Sigmoid colon (tissue), 4 donors: ENCODE data around the gene ACR.

Experiments used
- EP300 ChIP-seq, 4 donors: sonication (generic); formaldehyde crosslinking; IDR thresholded peaks; one replicate each; pipeline ENCODE4 v1.6.1; 2017; ENCODE audit warnings: antibody characterized with exemption in 4 of 4
- POLR2A ChIP-seq, 2 donors: fragments of 450-650 bp; IDR thresholded peaks; one replicate each; pipeline ENCODE4 v1.6.1; 2016; ENCODE audit warnings: antibody characterized with exemption in 2 of 2, mild to moderate bottlenecking in 2 of 2, moderate library complexity in 2 of 2
- POLR2AphosphoS5 ChIP-seq, 4 donors: sonication (generic); formaldehyde crosslinking; IDR thresholded peaks; one replicate each; pipeline ENCODE4 v1.6.1; 2017; ENCODE audit warnings: antibody characterized with exemption in 4 of 4
- TF ChIP-seq, protein P1 (sequence below), 4 experiments: fragments of 450-650 bp in 3 of 4; fragments of 200-600 bp in 1 of 4; IDR thresholded peaks; one replicate each; pipeline ENCODE4 v1.5.1; 2016 to 2019; ENCODE audit warnings: antibody characterized with exemption in 4 of 4, mild to moderate bottlenecking in 3 of 4, moderate library complexity in 2 of 4

DNA sequence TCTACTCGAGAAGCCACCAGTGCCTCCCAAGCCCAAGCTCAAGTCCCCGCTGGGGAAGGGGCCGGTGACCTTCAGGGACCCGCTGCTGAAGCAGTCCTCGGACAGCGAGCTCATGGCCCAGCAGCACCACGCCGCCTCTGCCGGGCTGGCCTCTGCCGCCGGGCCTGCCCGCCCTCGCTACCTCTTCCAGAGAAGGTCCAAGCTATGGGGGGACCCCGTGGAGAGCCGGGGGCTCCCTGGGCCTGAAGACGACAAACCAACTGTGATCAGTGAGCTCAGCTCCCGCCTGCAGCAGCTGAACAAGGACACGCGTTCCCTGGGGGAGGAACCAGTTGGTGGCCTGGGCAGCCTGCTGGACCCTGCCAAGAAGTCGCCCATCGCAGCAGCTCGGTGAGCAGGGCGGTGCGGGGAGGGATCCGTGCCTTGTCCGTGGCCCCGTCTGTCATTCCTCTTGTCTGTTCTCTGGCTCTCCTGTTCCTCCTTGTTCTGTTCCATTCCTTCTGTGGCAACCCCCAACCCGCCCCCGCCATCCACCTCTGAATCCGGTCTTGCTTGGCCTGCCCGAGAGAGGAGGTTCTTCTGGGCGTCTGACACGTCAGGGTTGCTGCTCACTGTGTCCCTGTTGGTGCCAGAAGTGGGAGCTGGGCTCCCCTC, 15.8 kb upstream of the ACR start:
- TF ChIP-seq POLR2A (IDR thresholded peaks at IDR 0.05) = no peak
- TF ChIP-seq, protein P1, sequence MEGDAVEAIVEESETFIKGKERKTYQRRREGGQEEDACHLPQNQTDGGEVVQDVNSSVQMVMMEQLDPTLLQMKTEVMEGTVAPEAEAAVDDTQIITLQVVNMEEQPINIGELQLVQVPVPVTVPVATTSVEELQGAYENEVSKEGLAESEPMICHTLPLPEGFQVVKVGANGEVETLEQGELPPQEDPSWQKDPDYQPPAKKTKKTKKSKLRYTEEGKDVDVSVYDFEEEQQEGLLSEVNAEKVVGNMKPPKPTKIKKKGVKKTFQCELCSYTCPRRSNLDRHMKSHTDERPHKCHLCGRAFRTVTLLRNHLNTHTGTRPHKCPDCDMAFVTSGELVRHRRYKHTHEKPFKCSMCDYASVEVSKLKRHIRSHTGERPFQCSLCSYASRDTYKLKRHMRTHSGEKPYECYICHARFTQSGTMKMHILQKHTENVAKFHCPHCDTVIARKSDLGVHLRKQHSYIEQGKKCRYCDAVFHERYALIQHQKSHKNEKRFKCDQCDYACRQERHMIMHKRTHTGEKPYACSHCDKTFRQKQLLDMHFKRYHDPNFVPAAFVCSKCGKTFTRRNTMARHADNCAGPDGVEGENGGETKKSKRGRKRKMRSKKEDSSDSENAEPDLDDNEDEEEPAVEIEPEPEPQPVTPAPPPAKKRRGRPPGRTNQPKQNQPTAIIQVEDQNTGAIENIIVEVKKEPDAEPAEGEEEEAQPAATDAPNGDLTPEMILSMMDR (IDR thresholded peaks at IDR 0.05) = no peak
- no peak for TF ChIP-seq EP300 (IDR thresholded peaks at IDR 0.05)
- TF ChIP-seq POLR2AphosphoS5 (IDR thresholded peaks at IDR 0.05) = no peak
